ENCODE data around the gene KIF26B. TPM values are rescaled to one million over a fixed set of nuclear protein-coding genes. Genes with fewer than 3 reads are reported as not detected.

KIF26B gene
- total and polyA plus RNA-seq, 2 of the 4 experiments (the other 2 are of a cell fraction) = 0.53 to 0.54 TPM

- Histone ChIP-seq H4K5ac (ENCODE audit: low read depth, low read length) (no peak overlapping the region), H2AFZ (replicated peaks; ENCODE audit: low read length, poor library complexity) (no peak overlapping the region), H3K23ac (ENCODE audit: low read depth, low read length) (no peak overlapping the region), H2AK5ac (ENCODE audit: low read depth, low read length) (no peak overlapping the region), H2AK9ac (replicated peaks; ENCODE audit: low read depth, low read length, poor library complexity) (no peak overlapping the region), H3K9me1 (ENCODE audit: insufficient read depth, low read length) (no peaks in the 10 kb centered on the region), H3K4me3 (ENCODE audit: insufficient read depth, low read depth, low read length) (no peak overlapping the region), H3K27me3 (ENCODE audit: control insufficient read depth, insufficient read depth, low read length) (no peaks in the 10 kb centered on the region), H3K4me1 (ENCODE audit: control insufficient read depth, insufficient read depth, low read length) (peaks cover 3% of the 10 kb centered on the region; the same call in 1 of the 2 replicates), H3K18ac (ENCODE audit: low read depth, low read length) (no peak overlapping the region), H4K20me1 (ENCODE audit: insufficient read depth, low read length) (no peaks in the 10 kb centered on the region), H2BK20ac (ENCODE audit: low read depth, low read length) (no peak overlapping the region), H3K9me3 (ENCODE audit: control insufficient read depth, insufficient read depth, low read length) (no peaks in the 10 kb centered on the region), H3K79me1 (ENCODE audit: low read depth in 1 of 2, low read length in 2 of 2) (no peaks in the 10 kb centered on the region; a peak in 1 of 4 replicates), H3K36me3 (ENCODE audit: control insufficient read depth, insufficient read depth, low read length) (no peaks in the 10 kb centered on the region), H4K91ac (ENCODE audit: insufficient read depth, low read depth, low read length) (no peak overlapping the region), H2BK5ac (ENCODE audit: low read depth, low read length, poor library complexity, severe bottlenecking) (no peak overlapping the region), H3K9ac (ENCODE audit: low read depth, low read length) (no peak overlapping the region), H3K14ac (replicated peaks; ENCODE audit: low read depth, low read length) (no peak overlapping the region), H3K56ac (ENCODE audit: extremely low read depth, insufficient read depth, low read length) (no peak overlapping the region), H4K8ac (ENCODE audit: low read depth in 2 of 2, low read length in 2 of 2) (no peak overlapping the region), H3K4ac (ENCODE audit: low read depth, low read length) (no peak overlapping the region), H2BK120ac (ENCODE audit: low read depth, low read length) (no peak overlapping the region), H3K4me2 (ENCODE audit: low read depth, low read length) (no peak overlapping the region), H3K27ac (ENCODE audit: insufficient read depth, low read length) (no peak overlapping the region), H2BK15ac (ENCODE audit: low read depth, low read length) (no peak overlapping the region)
- in situ Hi-C loops (cut with MboI; ENCODE audit: low sequenced_read_pairs) = no loop called here
- no peak for DNase-seq
- dilution Hi-C loops (cut with HindIII; ENCODE audit: low sequenced_read_pairs, unreplicated experiment) = no loop called here
- intact Hi-C loops (cut with micrococcal nuclease) = no loop called here
- TF ChIP-seq RFX5 (IDR thresholded peaks at IDR 0.05; ENCODE audit: low read depth, low read length) = no peak
- no peak for TF ChIP-seq POLR2A (IDR thresholded peaks at IDR 0.05; ENCODE audit: low read depth, low read length)
- no peak for TF ChIP-seq FOS (IDR thresholded peaks at IDR 0.05; ENCODE audit: low read depth, low read length)
- TF ChIP-seq CHD1 (IDR thresholded peaks at IDR 0.05; ENCODE audit: low read depth, low read length) = no peak
- no peak for TF ChIP-seq ELK1 (IDR thresholded peaks at IDR 0.05; ENCODE audit: borderline replicate concordance, low read depth, low read length)
- no peak for TF ChIP-seq MAFK (IDR thresholded peaks at IDR 0.05; ENCODE audit: low read depth, low read length)
- no peak for TF ChIP-seq MXI1 (IDR thresholded peaks at IDR 0.05; ENCODE audit: borderline replicate concordance, low read depth, low read length)
- no peak for TF ChIP-seq NFE2L2 (IDR thresholded peaks at IDR 0.05; ENCODE audit: low read depth, low read length)
- TF ChIP-seq CTCF (conservative IDR thresholded peaks at IDR 0.05; ENCODE audit: low read depth, low read length) = no peak
- TF ChIP-seq SMC3 (IDR thresholded peaks at IDR 0.05; ENCODE audit: low read depth, low read length) = no peak
- TF ChIP-seq USF2 (IDR thresholded peaks at IDR 0.05; ENCODE audit: low read depth, low read length) = no peak
- no peak for TF ChIP-seq BHLHE40 (IDR thresholded peaks at IDR 0.05; ENCODE audit: low read depth, low read length)
- no peak for TF ChIP-seq CEBPB (IDR thresholded peaks at IDR 0.05; ENCODE audit: low read depth, low read length)
- TF ChIP-seq RAD21 (IDR thresholded peaks at IDR 0.05; ENCODE audit: low read length) = no peak
- no peak for TF ChIP-seq MAZ (IDR thresholded peaks at IDR 0.05; ENCODE audit: borderline replicate concordance, low read depth, low read length)
- no peak for TF ChIP-seq RCOR1 (IDR thresholded peaks at IDR 0.05; ENCODE audit: insufficient replicate concordance, low read length)
- no peak for ATAC-seq (ENCODE audit: low read depth)
- 80% methylated on average over 1 of the region's 9 CpGs; no CpG with 5 or more reads in 1 of the 2 experiments for WGBS, 2 experiments (ENCODE audit: extremely low coverage in 2 of 2, insufficient read length in 1 of 2)
- ChIA-PET POLR2A (ENCODE audit: unreplicated experiment) (no interaction called here), CTCF (interaction anchor here (1.1 kb wide), 1 partner anchor 9 kb away, joined by 3 read pairs; no protein-coding TSS in a partner anchor)
- no TSS peak for BruUV-seq (replicated peaks)
Measured at GRCh38 chr1:245503548-245503947, 348.8 kb downstream of the KIF26B start.

Measured in IMR-90 (cell line).